HCT116 (cell line): ENCODE results near the gene KRT77. TPM values are rescaled to one million over a fixed set of nuclear protein-coding genes. Genes with fewer than 3 reads are reported as not detected.

Source experiments
- ATAC-seq: fragments of 200-7000 bp; cut with Tn5 transposase; 2 replicates; pipeline ENCODE4 v1.9.1; 2020; ENCODE audit warnings: mild to moderate bottlenecking, moderate library complexity
- BruUV-seq: library from RNA; stranded (reverse); fragments of 400-500 nt; replicated peaks from 2 replicates; lab custom pipeline; 2021; lab: Mats Ljungman, UMichigan
- CTCF ChIA-PET: fragments of 300-600 bp; sonication (Branson Sonifier 250); formaldehyde crosslinking; loops from one replicate; lab custom pipeline; 2021; ENCODE audit warnings: antibody characterized with exemption; lab: Charles Lee
- POLR2A ChIA-PET: fragments of 300-600, 350-600 bp; sonication (Branson Sonifier 250); formaldehyde crosslinking; loops from one replicate; lab custom pipeline; 2021; ENCODE audit warnings: antibody characterized with exemption; lab: Charles Lee
- RAD21 ChIA-PET, 2 experiments: fragments of 300-600 bp; sonication (Branson Sonifier 250); formaldehyde crosslinking; loops; one replicate each; lab custom pipeline; 2023; ENCODE audit warnings: low total read pairs in 2 of 2; ENCODE audit not compliant: uncharacterized antibody in 2 of 2, unreplicated experiment in 2 of 2, low non-redundant PET in 1 of 2; lab: Charles Lee
- DNase-seq: peaks from one replicate; pipeline ENCODE4 v3.0.0-alpha.2; 2010; ENCODE audit warnings: low read depth, low spot score
- H2AFZ ChIP-seq: fragments of 200-600 bp; shearing (Covaris generic), sonication (generic); 2 replicates; pipeline ENCODE4 v1.6.1; 2017; ENCODE audit warnings: low read depth, mixed run types, mixed read lengths, antibody characterized with exemption, low read length; ENCODE audit not compliant: poor library complexity, severe bottlenecking
- H3K27ac ChIP-seq: 2 replicates; pipeline ENCODE4 v1.5.1; 2012; ENCODE audit warnings: low read depth, low read length
- H3K27me3 ChIP-seq: fragments of 200-600 bp; sonication (generic); 2 replicates; pipeline ENCODE4 v1.6.1; 2016; ENCODE audit warnings: mixed run types, low read length, mixed read lengths; ENCODE audit not compliant: insufficient read depth
- H3K36me3 ChIP-seq, 2 experiments: fragments of 200-500 bp in 1 of 2; fragments of 200-600 bp in 1 of 2; sonication (Bioruptor generic) in 1 of 2; sonication (generic) in 1 of 2; 2 replicates each; pipeline versions ENCODE4 v1.5.1 to v1.6.1; 2014 to 2016; ENCODE audit warnings: low read length in 2 of 2, inconsistent platforms in 1 of 2, mixed read lengths in 1 of 2, mixed run types in 1 of 2; ENCODE audit not compliant: insufficient read depth in 2 of 2, control insufficient read depth in 1 of 2
- H3K4me1 ChIP-seq, 2 experiments: fragments of 200-600 bp in 1 of 2; sonication (generic) in 1 of 2; 2 replicates each; pipeline versions ENCODE4 v1.5.1 to v1.6.1; 2012 to 2017; ENCODE audit warnings: low read length in 2 of 2, inconsistent platforms in 1 of 2, mild to moderate bottlenecking in 1 of 2, mixed read lengths in 1 of 2, mixed run types in 1 of 2, moderate library complexity in 1 of 2; ENCODE audit not compliant: insufficient read depth in 2 of 2, control insufficient read depth in 1 of 2
- H3K4me2 ChIP-seq: fragments of 200-600 bp; sonication (generic); 2 replicates; pipeline ENCODE4 v1.6.1; 2017; ENCODE audit warnings: mixed run types, low read length, mixed read lengths
- H3K4me3 ChIP-seq, 2 experiments: fragments of 200-600 bp in 1 of 2; sonication (generic) in 1 of 2; replicated peaks in 1 of 2; 2 replicates each; pipeline ENCODE4 v1.5.1; 2011 to 2016; ENCODE audit warnings: low read length in 2 of 2, control low read depth in 1 of 2, low read depth in 1 of 2, mild to moderate bottlenecking in 1 of 2, mixed read lengths in 1 of 2, mixed run types in 1 of 2
- H3K79me2 ChIP-seq: fragments of 200-600 bp; sonication (generic); 2 replicates; pipeline ENCODE4 v1.6.1; 2017; ENCODE audit warnings: mild to moderate bottlenecking, mixed run types, low read length, moderate library complexity, mixed read lengths; ENCODE audit not compliant: insufficient read depth
- H3K9ac ChIP-seq: fragments of 200-600 bp; sonication (generic); 2 replicates; pipeline ENCODE4 v1.6.1; 2016; ENCODE audit warnings: low read length, mixed read lengths
- H3K9me2 ChIP-seq: fragments of 200-600 bp; sonication (generic), shearing (Covaris generic); 2 replicates; pipeline ENCODE4 v1.6.1; 2017; ENCODE audit warnings: mixed run types, mild to moderate bottlenecking, moderate library complexity; ENCODE audit not compliant: insufficient read depth
- H3K9me3 ChIP-seq, 2 experiments: fragments of 200-500 bp in 1 of 2; fragments of 200-600 bp in 1 of 2; sonication (Bioruptor generic) in 1 of 2; sonication (generic) in 1 of 2; 2 replicates each; pipeline ENCODE4 v1.6.1; 2014 to 2017; ENCODE audit warnings: low read length in 2 of 2, mixed read lengths in 2 of 2, inconsistent platforms in 1 of 2, low read depth in 1 of 2, mild to moderate bottlenecking in 1 of 2, mixed run types in 1 of 2, moderate library complexity in 1 of 2; ENCODE audit not compliant: control insufficient read depth in 1 of 2, insufficient read depth in 1 of 2
- H4K20me1 ChIP-seq: fragments of 200-600 bp; sonication (generic), shearing (Covaris generic); 2 replicates; pipeline ENCODE4 v1.6.1; 2017; ENCODE audit warnings: mixed run types, mild to moderate bottlenecking, moderate library complexity; ENCODE audit not compliant: insufficient read depth
- ATF3 ChIP-seq: IDR thresholded peaks from 2 replicates; pipeline ENCODE4 v1.6.1; 2012
- CTCF ChIP-seq, 3 experiments: fragments of 200-600 bp in 1 of 3; sonication (generic) in 1 of 3; IDR thresholded peaks in 2 of 3; conservative IDR thresholded peaks in 1 of 3; 2 replicates each; pipeline ENCODE4 v1.5.1; 2012 to 2017; ENCODE audit warnings: low read depth in 2 of 3, low read length in 2 of 3, antibody characterized with exemption in 1 of 3, borderline replicate concordance in 1 of 3, control low read depth in 1 of 3, mild to moderate bottlenecking in 1 of 3, mixed read lengths in 1 of 3, mixed run types in 1 of 3, moderate library complexity in 1 of 3; ENCODE audit not compliant: insufficient read depth in 1 of 3
- EGR1 ChIP-seq: IDR thresholded peaks from 2 replicates; pipeline ENCODE4 v1.6.1; 2012; ENCODE audit warnings: low read depth
- ELF1 ChIP-seq: IDR thresholded peaks from 2 replicates; pipeline ENCODE4 v1.6.1; 2012; ENCODE audit warnings: low read depth, borderline replicate concordance
- FOSL1 ChIP-seq: IDR thresholded peaks from 2 replicates; pipeline ENCODE4 v1.6.1; 2012; ENCODE audit warnings: low read depth
- POLR2AphosphoS5 ChIP-seq: IDR thresholded peaks from 2 replicates; pipeline ENCODE4 v1.6.1; 2011; ENCODE audit warnings: mild to moderate bottlenecking, low read depth, low read length, moderate library complexity
- RAD21 ChIP-seq: IDR thresholded peaks from 2 replicates; pipeline ENCODE4 v1.6.1; 2012; ENCODE audit warnings: low read depth, mild to moderate bottlenecking
- SIN3A ChIP-seq: IDR thresholded peaks from 2 replicates; pipeline ENCODE4 v1.6.1; 2012; ENCODE audit warnings: low read depth
- SRF ChIP-seq: IDR thresholded peaks from 2 replicates; pipeline ENCODE4 v1.6.1; 2012; ENCODE audit warnings: low read depth
- TCF7L2 ChIP-seq: IDR thresholded peaks from 2 replicates; pipeline ENCODE4 v1.7.0; 2011; ENCODE audit warnings: borderline replicate concordance, inconsistent platforms; ENCODE audit not compliant: insufficient read depth, insufficient read length; ENCODE audit errors: extremely low read depth
- YY1 ChIP-seq: IDR thresholded peaks from 2 replicates; pipeline ENCODE4 v1.6.1; 2011; ENCODE audit warnings: low read length, low read depth, moderate library complexity, mild to moderate bottlenecking; ENCODE audit not compliant: insufficient replicate concordance; ENCODE audit errors: extremely low read depth
- ZNF274 ChIP-seq: fragments of 200-500 bp; sonication (Bioruptor generic); IDR thresholded peaks from 2 replicates; pipeline ENCODE4 v1.6.1; 2014; ENCODE audit warnings: mild to moderate bottlenecking, low read depth, low read length, inconsistent platforms
- intact Hi-C: fragments of 100-400 bp; cut with micrococcal nuclease; formaldehyde crosslinking; loops from 2 replicates; pipeline ENCODE4 v1.10.0; 2022
- total RNA-seq: library from RNA; stranded (reverse); gene quantifications from one replicate; pipeline ENCODE4 v1.2.1, GENCODE V29; 2021; ENCODE audit not compliant: unreplicated experiment

Gene KRT77
- total RNA-seq, 1 experiment from 2014 or later = not detected

GRCh38 chr12:52667509-52667908 is 35.8 kb downstream of the KRT77 start:
- Histone ChIP-seq H3K9me2 (no peaks in the 10 kb centered on the region), H3K9me3 (no peaks in the 10 kb centered on the region), H2AFZ (no peak overlapping the region), H3K27me3 (no peaks in the 10 kb centered on the region), H3K36me3 (no peaks in the 10 kb centered on the region)
- intact Hi-C loops = loop anchor here (2.0 kb wide), 1 partner anchor 203 kb away; no protein-coding TSS in a partner anchor
- ChIA-PET POLR2A (no interaction called here), CTCF (interaction anchor here (0.9 to 2.0 kb wide), 7 partner anchors 11 to 272 kb away, joined by 3 to 10 read pairs (median 6); no protein-coding TSS in a partner anchor)
- no TSS peak for BruUV-seq
- DNase-seq (no peak), ATAC-seq (peak; percentile 62)
- no peak for TF ChIP-seq ATF3
- TF ChIP-seq CTCF (IDR thresholded peaks at IDR 0.05 in 2 of 3, conservative IDR thresholded peaks at IDR 0.05 in 1 of 3; ENCODE audit: borderline replicate concordance in 1 of 3, insufficient read depth in 1 of 3, low read depth in 2 of 3, low read length in 2 of 3) = peak; percentile 46 to 62 (median 60); a peak in 4 of 6 replicates
- peak; percentile 68 for TF ChIP-seq RAD21
- TF ChIP-seq, all 23 proteins: peak for 2
- Histone ChIP-seq H3K27ac (no peak overlapping the region), H3K79me2 (no peaks in the 10 kb centered on the region), H3K4me1 (peaks cover 0 to 17% of the 10 kb centered on the region in 2 experiments; a peak in 2 of 4 replicates), H3K4me2 (no peak overlapping the region), H3K9ac (no peak overlapping the region), H4K20me1 (no peaks in the 10 kb centered on the region), H3K4me3 (no peak overlapping the region)
- RAD21 ChIA-PET = no interaction called here

- Histone ChIP-seq H3K9me2 (no peaks in the 10 kb centered on the region), H3K36me3 (no peaks in the 10 kb centered on the region), H3K27me3 (no peaks in the 10 kb centered on the region), H3K4me3 (no peak overlapping the region), H4K20me1 (no peaks in the 10 kb centered on the region), H3K4me1 (peaks cover 0 to 7% of the 10 kb centered on the region in 2 experiments; a peak in 1 of 4 replicates), H3K4me2 (no peak overlapping the region), H2AFZ (no peak overlapping the region), H3K9me3 (no peaks in the 10 kb centered on the region), H3K9ac (no peak overlapping the region), H3K79me2 (no peaks in the 10 kb centered on the region), H3K27ac (no peak overlapping the region)
- DNase-seq = no peak
- intact Hi-C loops = loop anchor here (2.0 kb wide), 1 partner anchor 204 kb away; no protein-coding TSS in a partner anchor
- CTCF ChIA-PET = interaction anchor here (0.9 to 2.0 kb wide), 6 partner anchors 10 to 271 kb away, joined by 4 to 10 read pairs (median 6); no protein-coding TSS in a partner anchor
- RAD21 ChIA-PET = no interaction called here
- no peak for TF ChIP-seq SRF
- no peak for TF ChIP-seq FOSL1
- no peak for TF ChIP-seq POLR2AphosphoS5
- TF ChIP-seq TCF7L2 = no peak
- no peak for TF ChIP-seq ELF1
- no peak for TF ChIP-seq EGR1
- no peak for TF ChIP-seq SIN3A
- TF ChIP-seq YY1 = no peak
- no peak for TF ChIP-seq ZNF274
- POLR2A ChIA-PET = no interaction called here
- no TSS peak for BruUV-seq
- no peak for ATAC-seq
Measured at GRCh38 chr12:52666471-52666870, 36.9 kb downstream of the KRT77 start.
